Esophagus muscularis mucosa (tissue), 3 donors: ENCODE results near the gene DPF3.

Experiments
- POLR2A ChIP-seq: fragments of 450-650 bp; IDR thresholded peaks from one replicate; pipeline ENCODE4 v1.6.1; 2017; ENCODE audit warnings: antibody characterized with exemption, moderate library complexity, mild to moderate bottlenecking, low read depth
- TF ChIP-seq, protein P1 (sequence below), 3 experiments: fragments of 200-600 bp in 2 of 3; fragments of 450-650 bp in 1 of 3; sonication (generic) in 2 of 3; IDR thresholded peaks; one replicate each; pipeline ENCODE4 v1.5.1; 2017 to 2019; ENCODE audit warnings: antibody characterized with exemption in 3 of 3, mild to moderate bottlenecking in 2 of 3, moderate library complexity in 1 of 3

GRCh38 chr14:72888636-72889201 is 5.2 kb downstream of the DPF3 start:
- TF ChIP-seq, protein P1, sequence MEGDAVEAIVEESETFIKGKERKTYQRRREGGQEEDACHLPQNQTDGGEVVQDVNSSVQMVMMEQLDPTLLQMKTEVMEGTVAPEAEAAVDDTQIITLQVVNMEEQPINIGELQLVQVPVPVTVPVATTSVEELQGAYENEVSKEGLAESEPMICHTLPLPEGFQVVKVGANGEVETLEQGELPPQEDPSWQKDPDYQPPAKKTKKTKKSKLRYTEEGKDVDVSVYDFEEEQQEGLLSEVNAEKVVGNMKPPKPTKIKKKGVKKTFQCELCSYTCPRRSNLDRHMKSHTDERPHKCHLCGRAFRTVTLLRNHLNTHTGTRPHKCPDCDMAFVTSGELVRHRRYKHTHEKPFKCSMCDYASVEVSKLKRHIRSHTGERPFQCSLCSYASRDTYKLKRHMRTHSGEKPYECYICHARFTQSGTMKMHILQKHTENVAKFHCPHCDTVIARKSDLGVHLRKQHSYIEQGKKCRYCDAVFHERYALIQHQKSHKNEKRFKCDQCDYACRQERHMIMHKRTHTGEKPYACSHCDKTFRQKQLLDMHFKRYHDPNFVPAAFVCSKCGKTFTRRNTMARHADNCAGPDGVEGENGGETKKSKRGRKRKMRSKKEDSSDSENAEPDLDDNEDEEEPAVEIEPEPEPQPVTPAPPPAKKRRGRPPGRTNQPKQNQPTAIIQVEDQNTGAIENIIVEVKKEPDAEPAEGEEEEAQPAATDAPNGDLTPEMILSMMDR (IDR thresholded peaks at IDR 0.05) = no peak
- TF ChIP-seq POLR2A = no peak
